AG20443 (cell line): Measurements from ENCODE around the gene TMEM190.

Experiments
- DNase-seq: peaks from one replicate; pipeline ENCODE4 v3.0.0; 2012; ENCODE audit warnings: low spot score, mixed read lengths

The TMEM190 gene

DNA sequence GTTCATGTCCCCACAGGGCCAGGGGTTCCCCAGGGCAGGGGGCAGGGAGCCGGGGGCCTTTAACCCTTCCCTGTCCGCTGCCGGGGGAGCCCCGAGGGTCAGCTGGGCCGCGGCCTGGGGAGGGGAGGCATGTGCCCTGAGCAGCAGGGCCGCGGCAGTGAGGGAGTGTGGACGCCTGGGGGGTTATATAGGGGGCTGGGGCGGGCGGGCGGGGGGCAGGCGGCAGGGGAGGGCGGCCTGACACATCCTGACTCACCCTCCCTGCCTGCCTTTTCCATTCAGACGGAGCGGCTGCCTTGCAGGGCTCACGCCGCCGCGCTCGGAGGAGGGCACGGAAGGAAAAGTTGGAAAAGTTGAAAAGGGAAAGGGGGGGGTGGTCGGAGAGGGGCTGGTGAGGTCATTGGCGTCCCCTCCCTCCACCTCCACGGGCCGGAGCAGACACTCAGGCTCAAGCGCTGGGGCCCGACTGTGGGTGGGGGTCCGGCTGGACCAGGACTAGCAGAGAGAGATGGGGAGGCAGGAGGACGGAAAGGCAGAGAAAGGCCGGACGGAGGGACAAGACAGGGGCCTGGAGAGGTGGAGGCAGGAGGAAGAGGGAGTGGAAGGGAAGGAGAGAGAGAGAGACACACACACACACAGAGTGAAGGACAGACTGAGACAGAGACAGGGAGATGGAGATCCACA is 6.2 kb upstream of the TMEM190 start, which contains the start of gene IL11:
IL11 (minus strand) TSS at position 159 of the 684 bp plus-strand sequence; CDS start at position 6, 153 bp downstream.
- DNase-seq, result peak; percentile 87

DNA sequence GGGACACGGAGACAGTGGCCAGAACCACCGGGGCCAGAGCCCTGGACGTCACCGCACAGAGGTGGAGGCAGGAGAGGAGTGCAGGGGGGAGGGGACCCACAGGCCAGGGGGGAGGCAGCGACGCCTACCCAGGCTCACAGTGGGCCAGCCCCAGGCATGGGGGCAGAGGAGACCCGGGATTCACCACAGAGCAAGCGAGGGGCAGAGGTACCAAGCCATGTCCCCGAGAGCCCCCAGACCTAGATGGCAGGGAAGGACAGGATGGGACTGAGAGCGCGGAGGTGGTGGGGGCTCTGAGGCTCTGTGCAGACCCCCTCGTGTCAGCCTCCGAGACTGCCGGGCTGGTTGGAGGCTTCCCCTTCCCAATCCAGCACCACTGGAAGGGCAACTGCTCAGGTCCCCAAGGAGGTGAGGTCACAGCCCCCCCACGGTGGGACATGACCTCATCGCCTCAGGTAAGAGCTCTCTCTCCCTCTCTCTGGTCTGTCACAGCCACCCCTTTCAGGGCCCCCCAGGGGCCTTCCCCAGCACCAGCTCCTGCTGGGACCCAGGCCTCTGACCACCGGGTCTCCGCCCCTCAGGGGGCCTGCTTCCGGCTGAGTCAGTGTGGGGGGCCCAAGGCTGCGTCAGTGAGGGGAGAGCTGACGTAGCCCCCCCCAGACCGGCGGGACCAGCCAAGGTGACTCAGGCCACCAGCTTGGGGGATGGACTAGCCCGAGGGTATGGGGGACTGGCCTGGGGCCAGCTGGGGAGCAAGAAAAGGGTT is 4.1 kb upstream of the TMEM190 start:
- peak; percentile 61 for DNase-seq

DNA sequence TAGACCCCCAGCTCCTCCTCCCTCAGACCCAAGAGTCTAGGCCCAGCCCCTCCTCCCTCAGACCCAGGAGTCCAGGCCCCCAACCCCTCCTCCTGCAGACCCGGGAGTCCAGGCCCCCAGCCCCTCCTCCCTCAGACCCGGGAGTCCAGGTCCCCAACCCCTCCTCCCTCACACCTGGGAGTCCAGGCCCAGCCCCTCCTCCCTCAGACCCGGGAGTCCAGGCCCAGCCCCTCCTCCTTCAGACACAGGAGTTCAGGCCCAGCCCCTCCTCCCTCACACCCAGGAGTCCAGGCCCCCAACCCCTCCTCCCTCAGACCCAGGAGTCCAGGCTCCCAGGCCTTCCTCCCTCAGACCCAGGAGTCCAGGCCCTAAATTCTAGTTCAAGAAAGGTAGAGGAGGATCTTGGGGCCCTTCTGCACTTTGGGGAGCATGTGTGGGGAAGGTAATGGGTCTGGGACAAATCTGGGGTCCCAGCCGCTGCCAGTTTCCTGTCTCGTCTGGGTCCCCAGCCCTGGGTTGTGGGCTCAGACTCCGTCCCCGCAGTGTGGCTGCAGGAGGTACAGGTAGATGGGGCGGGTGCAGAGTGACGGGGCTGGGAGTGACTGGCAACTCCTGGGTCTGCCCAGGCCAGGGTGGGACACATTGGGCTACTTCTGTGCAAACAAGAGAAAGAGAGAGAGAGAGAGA is 3.2 kb upstream of the TMEM190 start:
- no peak for DNase-seq

DNA sequence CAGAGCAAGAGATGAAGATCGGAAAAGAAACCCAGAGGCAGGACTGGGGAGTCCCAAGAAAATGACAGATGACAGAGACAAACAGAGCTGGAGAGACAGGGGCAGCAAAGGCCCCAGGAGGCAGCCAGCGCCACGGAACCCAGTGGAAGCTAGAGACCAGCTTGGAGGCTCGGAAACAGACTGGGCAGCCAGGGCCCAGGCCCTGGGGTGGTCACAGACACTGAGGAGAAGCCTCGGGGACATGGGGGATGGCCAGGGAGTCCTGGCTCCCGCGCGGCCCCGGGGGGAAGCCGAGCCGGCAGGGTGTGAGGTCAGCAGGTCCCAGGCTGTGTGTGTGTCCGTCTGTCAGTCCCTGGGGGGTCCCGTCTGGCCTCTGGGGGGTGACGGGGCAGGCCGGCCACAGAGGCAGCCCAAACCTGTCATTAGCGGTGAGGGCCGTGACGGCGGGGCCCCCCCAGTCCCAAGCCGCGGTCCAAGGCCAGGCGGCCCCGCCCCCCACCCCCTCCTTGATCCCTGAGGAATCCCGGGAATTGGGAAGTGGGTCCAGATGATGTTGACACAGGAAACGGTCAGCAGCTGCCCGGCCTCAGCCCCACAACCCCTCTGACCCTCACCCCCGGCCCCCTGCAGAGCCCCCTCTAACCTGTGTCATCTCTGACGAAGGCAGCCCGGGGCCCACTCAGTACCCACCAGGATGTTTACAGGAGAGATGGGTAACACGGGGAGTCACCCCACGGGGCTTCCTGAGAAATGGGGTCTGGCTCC is 2.5 kb upstream of the TMEM190 start:
- DNase-seq, result peak; percentile 64

DNA sequence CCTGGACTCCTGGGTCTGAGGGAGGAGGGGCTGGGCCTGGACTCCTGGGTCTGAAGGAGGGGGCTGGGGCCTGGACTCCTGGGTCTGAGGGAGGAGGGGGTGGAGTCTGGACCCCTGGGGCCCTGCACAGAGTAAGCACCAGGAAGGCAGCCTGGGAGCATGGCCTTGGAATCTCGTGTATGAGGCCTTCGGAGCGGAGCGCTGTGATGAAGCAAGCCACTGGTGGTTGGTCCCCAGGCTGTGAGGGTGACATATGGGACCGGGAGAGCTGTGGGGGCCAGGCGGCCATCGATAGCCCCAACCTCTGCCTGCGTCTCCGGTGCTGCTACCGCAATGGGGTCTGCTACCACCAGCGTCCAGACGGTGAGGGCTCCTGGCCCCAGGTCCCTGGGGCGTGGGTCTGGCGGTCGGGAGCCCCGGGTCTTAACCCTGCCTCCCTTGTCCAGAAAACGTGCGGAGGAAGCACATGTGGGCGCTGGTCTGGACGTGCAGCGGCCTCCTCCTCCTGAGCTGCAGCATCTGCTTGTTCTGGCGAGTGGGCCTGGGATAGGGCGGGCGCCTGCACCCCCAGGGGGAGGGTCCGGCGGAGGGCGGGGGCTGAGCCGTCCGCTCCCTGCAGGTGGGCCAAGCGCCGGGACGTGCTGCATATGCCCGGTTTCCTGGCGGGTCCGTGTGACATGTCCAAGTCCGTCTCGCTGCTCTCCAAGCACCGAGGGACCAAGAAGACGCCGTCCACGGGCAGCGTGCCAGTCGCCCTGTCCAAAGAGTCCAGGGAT is 918 bp downstream of the TMEM190 start:
- DNase-seq, result no peak

DNA sequence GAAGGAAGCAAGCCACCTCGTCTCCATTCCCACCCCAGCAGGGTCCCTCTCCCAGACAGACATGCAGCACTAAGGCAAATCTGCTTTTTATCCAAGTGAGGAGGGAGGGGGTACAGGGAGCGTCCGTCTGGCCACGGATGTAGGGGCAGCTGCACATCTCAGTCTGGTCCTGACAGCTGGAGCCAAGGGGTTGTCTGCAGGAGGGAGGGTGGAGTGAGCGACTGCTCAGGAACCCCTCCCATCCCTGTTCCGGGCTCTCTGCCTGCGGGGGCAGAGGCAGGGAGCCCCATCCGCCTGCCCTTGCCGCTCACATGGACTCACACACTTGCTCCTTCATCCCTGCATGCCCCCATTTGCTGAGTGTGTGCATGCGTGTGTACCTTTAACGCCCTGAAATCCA is 2.5 kb downstream of the TMEM190 start:
- DNase-seq, result no peak

DNA sequence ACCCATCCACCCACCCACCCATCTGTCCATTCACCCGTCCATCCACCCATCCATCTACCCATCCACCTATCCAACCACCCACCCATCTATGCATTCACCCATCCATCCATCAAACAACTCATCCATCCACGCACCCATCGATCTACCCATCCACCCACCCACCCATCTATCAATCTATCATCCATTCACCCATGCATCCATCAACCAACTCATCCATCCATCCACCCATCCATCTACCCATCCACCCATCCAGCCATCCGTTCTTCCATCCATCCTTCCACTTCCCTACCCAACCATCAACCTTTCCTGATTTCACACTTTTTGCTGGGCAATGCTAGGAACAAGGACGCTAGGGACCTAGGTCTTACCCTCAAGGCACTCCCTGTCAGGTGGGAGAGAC is 5.4 kb downstream of the TMEM190 start:
- DNase-seq, result no peak

DNA sequence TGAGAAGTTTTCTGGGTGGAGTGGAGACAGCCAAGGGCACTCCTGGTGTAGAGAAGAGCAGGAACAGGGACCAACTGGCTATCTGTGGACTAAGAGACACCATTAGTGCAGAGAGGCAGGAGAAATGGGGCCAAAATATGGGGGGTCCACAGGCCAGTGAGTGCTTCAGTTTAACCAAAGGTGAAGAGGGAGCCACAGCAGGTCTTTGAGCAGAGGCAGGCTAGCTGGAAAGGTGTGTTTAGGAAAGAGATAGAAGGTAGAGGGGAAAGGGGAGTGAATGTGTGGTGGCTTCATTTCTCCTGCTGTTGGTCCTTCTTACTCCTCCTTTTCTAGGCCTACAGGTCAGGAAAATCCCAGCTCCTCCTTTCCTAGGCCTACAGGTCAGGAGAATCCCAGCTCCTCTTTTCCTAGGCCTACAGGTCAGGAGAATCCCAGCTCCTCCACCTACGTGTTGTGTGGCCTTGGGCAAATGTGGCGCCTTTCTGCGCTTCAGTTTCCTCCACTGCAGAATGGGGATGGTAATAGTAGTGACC is 6.0 kb downstream of the TMEM190 start:
- no peak for DNase-seq

DNA sequence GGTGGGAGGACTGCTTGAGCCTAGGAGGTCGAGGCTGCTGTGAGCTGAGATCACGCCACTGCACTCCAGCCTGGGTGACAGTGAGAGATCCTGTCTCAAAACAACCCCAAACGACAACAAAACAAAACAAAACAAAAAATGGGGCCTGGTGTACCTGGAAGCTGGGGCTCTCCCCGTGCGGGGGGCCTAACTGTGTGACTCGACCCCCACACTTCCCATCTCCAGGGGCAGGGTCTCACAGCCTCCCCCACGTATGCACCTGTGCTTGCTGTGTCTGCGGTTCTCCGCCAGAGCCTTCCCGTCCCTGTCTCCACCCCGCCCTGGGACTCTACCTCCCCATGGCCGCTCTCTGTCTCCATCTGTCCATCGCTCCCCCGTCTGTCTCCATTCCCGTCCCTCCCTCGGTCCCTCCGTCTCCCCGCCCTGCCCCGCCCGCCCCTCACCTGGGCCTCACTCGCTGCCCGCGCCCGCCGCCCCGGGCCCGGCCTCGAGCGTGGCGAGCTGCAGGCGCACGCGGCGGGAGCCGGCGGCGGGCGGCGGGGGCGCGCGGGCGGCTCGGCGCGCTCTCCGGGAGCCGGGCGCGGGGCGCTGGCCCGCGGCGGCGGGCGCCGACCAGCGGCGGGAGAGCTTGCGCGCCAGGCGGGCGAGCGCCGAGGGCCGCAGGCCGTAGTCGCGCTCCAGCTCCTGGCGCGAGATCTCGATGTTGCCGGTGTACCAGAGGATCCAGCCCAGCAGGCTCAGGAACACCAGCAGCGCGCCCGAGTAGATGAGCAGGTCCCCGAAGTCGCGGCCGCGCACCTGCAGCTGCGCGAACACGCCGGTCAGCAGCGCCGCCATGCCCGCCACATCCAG is 6.9 kb downstream of the TMEM190 start:
- peak; percentile 84 for DNase-seq

DNA sequence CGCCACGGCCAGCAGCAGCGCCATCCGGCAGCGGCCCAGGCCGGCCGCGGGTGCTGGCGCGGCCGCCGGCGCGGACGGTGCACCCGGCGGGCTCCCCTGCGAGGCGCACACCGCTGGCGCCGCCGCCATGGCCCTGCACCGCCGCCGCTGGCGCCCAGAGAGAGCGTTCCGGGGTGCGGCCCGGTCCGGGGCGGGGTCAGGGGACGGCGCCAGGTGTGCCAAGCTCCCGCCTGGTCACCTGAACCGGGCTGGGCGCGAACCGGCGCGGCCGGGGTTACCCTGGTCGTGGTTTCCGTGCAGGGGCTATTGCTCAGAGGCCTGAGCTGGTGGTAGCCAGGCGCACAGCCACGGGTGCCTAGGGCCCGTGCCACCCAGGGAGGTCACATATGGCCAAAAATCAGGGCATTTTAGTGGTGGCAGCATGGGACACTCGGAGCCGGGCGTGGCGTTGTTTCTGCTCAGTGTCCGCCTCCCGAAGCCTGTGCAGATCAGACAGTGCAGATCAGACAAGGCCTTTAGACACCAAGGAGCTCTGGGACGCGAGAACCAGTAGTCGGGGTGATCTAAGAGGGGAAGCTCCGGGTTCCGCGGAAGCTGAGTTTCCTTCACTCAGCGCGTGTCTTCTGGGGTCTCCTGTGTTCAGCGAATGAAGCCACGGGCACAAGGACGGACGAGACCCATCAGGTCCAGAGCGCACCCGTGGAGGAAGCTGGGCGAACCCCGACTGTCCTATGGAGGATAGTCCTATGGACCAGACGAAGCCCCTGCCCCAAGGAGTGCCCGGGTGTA is 7.7 kb downstream of the TMEM190 start, which contains the start of gene TMEM238:
TMEM238 (minus strand) TSS at position 162 of the 789 bp plus-strand sequence; CDS start at position 129, 33 bp downstream.
- DNase-seq, result no peak

DNA sequence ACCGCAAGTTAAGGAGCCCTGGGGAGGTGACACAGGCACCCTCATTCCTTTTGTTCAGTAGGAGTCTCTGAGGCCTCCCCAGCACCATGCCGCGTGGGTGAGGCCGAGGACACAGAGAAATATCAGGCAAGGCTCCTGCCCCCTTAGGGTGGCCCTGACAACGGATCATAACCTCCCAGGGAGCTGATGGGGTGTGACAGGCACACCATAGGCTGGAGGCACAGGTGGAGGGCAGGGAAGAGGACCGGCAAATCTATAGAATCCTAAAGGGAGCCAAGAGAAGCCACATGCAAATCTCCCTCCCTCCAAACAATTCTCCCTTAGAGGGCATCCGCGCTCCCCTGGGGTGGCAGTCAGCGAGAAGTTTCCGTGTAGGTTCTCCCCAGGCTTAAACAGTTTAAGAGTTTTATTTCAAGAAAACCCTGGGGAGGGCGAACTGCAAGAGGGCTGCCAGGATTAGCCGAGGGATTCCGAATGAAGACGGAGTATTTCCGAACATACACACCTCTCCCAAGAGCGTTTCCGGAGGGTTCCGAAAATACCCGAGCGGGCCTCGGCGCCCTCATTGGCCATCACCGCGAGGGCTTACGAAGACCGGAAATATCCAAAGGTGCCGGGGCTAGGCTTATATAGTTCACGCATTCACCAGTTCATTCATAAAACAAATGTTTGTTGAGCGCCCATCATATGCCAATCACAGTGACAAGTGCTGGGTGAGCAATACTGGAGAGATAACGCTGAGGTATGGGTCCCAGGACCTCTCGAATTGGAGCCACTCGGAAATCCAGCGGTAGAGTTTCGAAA is 8.5 kb downstream of the TMEM190 start:
- DNase-seq, result peak; percentile 93

DNA sequence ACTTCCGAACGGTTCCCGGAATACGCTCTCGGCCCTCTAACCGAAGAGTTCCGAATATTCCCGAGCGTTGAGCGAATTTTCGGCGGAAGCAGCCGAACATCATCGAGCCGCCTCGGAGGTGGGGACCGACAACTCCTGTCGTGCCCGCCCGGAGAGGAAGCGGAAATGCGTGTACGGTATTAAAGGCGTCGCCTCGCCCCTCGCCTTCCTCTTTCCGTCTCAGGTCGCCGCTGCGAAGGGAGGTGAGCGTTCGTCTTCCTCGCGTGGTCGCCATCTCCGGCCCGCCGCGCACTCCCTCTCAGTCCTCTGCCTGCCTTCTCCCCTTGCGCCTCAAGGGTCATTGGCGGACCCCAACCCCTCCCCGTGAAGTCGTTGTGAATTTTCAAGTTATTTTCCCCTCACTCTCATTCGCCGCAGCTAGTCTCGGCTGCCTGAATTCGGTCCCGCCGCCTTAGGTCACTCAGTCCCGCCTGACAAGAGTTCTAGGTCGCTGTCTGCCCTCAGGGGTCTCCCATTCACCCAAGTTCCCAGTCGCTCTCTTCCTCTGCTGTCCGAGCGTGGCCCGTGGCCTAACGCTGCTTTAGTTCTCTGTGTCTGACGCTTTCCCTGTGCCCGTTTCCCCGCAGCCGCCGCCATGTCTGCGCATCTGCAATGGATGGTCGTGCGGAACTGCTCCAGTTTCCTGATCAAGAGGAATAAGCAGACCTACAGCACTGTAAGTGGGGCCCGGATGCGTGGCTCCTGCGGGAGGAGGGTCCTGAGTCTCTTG is 9.3 kb downstream of the TMEM190 start, which contains the start of gene RPL28:
RPL28 (plus strand) TSS at position 209 of the 769 bp plus-strand sequence; CDS start at position 635, 426 bp downstream.
- DNase-seq, result peak; percentile 96

DNA sequence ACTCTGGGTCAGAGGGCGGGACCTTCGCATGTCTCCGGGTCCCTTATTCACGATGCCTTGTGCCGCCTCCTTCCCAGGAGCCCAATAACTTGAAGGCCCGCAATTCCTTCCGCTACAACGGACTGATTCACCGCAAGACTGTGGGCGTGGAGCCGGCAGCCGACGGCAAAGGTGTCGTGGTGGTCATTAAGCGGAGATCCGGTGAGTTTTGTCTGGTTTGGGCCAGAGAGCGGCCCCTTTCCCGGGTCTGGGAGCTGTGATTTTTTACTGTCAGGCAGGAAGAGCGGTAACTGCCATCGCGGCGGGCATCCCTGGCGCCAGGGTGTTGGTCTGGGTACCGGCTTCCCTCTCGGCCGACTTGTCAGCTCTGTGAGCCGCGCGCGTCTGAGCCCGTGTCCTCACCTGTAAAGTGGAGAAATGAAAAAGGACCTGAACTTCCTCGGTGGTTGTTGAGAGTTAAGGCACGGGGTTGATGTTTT is 9.9 kb downstream of the TMEM190 start:
- DNase-seq, result no peak

DNA sequence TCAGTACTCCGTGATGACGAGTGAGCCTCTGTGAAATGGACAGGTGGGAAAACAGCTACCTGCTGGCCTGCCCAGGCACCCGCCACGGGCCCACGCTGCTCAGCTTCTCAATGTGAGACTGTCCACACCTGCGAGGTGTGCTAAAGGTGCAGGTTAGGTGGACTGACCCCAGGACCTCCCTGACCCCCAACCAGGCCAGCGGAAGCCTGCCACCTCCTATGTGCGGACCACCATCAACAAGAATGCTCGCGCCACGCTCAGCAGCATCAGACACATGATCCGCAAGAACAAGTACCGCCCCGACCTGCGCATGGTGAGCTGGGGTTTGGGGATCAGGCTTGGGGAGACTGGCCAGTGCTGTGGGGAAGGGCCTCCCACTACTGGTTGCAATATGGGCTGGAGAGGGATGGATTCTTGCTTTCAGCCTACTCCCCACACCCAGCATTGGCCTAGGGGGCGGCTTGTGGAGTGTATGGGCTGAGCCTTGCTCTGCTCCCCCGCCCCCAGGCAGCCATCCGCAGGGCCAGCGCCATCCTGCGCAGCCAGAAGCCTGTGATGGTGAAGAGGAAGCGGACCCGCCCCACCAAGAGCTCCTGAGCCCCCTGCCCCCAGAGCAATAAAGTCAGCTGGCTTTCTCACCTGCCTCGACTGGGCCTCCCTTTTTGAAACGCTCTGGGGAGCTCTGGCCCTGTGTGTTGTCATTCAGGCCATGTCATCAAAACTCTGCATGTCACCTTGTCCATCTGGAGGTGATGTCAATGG is 11.3 kb downstream of the TMEM190 start:
- no peak for DNase-seq

DNA sequence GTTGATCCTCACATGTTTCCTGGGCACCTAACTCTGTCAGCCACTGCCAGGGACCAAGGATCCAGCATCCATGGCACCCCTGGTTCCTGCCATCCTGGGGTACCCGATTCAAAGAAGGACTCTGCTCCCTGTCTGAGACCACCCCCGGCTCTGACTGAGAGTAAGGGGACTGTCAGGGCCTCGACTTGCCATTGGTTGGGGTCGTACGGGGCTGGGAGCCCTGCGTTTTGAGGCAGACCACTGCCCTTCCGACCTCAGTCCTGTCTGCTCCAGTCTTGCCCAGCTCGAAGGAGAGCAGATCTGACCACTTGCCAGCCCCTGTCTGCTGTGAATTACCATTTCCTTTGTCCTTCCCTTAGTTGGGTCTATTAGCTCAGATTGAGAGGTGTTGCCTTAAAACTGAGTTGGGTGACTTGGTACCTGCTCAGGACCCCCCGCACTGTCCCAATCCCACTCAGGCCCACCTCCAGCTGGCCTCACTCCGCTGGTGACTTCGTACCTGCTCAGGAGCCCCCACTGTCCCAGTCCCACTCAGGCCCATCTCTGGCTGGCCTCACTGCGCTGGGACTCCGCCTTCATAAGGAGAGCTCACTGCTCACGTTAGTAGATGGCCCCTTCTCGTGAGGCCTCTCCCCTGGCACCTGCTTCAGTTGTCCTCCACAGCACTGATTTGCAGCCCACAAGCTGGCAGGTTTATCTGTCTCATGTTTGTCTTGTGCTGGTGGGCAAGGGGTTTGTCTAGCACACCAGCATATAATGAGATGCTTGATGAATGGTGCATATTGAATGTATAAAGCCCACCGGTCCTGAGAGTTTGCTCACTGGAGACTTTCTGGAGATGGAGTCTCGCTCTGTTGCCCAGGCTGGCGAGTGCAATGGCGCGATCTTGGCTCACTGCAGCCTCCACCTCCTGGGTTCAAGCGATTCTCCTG is 13.0 kb downstream of the TMEM190 start:
- DNase-seq, result no peak
